Measurements from ENCODE around the gene TMEM131. TPM values are rescaled to one million over a fixed set of nuclear protein-coding genes. Genes with fewer than 3 reads are reported as not detected.

The TMEM131 gene
- total RNA-seq, 2 donors from 2014 or later = 20.7 to 21.8 TPM

DNA sequence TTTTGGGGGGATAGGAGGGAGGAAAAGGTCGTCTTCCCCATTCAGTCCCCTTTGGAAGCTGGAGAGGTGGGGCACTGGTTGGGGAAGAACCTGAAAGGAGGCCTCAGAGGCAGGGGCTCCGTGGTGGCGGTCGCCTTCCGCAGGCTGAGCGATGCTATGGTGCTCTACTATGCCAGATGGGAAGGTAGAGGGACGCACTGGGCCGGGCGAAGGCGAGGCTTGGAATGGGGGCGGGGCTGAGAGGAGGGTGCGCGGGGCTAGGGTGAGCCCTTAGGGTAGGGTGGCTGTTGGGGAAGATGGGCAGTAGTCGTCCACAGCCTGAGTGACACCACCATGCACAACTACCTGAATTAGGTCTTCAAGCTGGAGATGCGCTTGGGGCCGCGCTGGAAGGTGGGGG lies 271.2 kb downstream of the TMEM131 start:
- Histone ChIP-seq H3K4me1 (peaks cover 0 to 21% of the 10 kb centered on the region in 2 donors), H3K4me3 (no peak overlapping the region), H3K27ac (no peak overlapping the region), H3K9me3 (peaks cover 0 to 1% of the 10 kb centered on the region in 2 donors), H3K36me3 (no peaks in the 10 kb centered on the region), H3K27me3 (no peaks in the 10 kb centered on the region)
- no peak for DNase-seq (ENCODE audit: low spot score)
- TF ChIP-seq, protein P1, sequence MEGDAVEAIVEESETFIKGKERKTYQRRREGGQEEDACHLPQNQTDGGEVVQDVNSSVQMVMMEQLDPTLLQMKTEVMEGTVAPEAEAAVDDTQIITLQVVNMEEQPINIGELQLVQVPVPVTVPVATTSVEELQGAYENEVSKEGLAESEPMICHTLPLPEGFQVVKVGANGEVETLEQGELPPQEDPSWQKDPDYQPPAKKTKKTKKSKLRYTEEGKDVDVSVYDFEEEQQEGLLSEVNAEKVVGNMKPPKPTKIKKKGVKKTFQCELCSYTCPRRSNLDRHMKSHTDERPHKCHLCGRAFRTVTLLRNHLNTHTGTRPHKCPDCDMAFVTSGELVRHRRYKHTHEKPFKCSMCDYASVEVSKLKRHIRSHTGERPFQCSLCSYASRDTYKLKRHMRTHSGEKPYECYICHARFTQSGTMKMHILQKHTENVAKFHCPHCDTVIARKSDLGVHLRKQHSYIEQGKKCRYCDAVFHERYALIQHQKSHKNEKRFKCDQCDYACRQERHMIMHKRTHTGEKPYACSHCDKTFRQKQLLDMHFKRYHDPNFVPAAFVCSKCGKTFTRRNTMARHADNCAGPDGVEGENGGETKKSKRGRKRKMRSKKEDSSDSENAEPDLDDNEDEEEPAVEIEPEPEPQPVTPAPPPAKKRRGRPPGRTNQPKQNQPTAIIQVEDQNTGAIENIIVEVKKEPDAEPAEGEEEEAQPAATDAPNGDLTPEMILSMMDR (IDR thresholded peaks at IDR 0.05) = no peak

DNA sequence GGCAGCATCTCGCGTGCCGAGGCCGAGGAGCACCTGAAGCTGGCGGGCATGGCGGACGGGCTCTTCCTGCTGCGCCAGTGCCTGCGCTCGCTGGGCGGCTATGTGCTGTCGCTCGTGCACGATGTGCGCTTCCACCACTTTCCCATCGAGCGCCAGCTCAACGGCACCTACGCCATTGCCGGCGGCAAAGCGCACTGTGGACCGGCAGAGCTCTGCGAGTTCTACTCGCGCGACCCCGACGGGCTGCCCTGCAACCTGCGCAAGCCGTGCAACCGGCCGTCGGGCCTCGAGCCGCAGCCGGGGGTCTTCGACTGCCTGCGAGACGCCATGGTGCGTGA lies 271.7 kb downstream of the TMEM131 start:
- no peak overlapping the region for H3K27ac ChIP-seq
- DNase-seq (ENCODE audit: low spot score) = no peak
- no peak overlapping the region for H3K4me3 ChIP-seq
- no peaks in the 10 kb centered on the region for H3K27me3 ChIP-seq
- no peaks in the 10 kb centered on the region for H3K36me3 ChIP-seq
- TF ChIP-seq, protein P1 (IDR thresholded peaks at IDR 0.05) = no peak
- H3K4me1 ChIP-seq = peaks cover 0 to 21% of the 10 kb centered on the region in 2 donors
- no peaks in the 10 kb centered on the region for H3K9me3 ChIP-seq

DNA sequence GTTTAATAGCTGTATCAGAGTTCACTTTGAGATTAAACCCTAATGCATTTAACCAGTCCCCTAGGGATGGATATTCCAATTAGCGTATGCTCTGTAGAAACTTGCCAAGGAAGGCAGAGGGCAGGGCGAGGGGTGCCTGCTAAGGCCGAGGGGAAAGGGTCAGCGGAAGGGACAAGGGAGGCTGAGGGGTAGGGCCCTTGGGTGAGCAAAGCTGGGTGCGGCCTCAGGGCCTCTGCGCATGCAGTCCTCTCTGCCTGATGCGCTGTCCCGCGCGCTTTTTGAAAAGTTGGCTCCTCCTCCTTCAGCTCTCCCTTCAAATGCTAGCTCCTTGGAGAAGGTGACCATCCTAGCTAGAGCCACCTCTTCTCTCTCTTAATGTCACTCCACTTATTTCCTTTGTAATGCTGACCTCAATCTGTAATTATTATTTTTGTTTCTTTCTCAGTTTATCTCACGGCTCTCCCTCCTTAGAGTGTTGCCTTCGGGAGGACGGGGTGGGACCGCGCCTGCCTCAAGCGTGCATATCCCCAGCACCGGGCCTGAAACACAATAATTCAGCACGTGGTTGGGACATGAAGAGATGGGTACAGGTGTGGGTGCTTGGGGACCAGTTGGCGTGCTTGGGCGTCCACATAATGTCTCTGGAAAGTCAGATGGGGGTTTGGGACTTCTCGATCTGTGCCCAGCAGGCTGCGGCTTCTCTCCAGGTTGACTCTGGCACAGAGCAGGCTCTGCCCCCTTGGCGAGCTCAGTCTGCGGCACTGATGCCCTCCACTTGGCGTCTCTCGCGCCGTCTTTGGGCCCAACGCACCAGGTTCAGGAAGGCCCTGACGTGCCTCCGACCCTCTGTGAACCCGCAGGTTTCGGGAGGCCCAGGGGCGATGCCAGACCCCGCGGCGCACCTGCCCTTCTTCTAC lies 272.3 kb downstream of the TMEM131 start:
- H3K27ac ChIP-seq = no peak overlapping the region
- no peaks in the 10 kb centered on the region for H3K27me3 ChIP-seq
- TF ChIP-seq, protein P1 (IDR thresholded peaks at IDR 0.05) = no peak
- H3K4me1 ChIP-seq = peaks cover 0 to 20% of the 10 kb centered on the region in 2 donors
- H3K36me3 ChIP-seq = no peaks in the 10 kb centered on the region
- no peak overlapping the region for H3K4me3 ChIP-seq
- no peak for DNase-seq (ENCODE audit: low spot score)
- no peaks in the 10 kb centered on the region for H3K9me3 ChIP-seq

DNA sequence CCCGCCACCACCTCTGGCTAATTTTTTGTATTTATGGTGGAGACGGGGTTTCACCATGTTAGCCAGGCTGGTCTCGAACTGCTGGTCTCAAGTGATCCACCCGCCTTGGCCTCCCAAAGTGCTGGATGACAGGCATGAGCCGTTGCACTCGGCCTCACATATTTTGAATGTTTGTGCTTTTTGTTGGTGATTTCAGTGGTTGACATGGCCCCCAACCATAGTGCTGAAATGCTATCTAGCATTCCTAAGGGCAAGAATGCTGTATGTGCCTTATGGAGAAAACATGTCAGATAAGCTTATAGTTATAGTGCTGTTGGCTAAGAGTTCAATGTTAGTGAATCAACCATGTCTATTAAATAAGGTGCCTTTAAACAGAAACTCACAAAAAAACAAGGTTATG lies 273.5 kb downstream of the TMEM131 start:
- no peak for DNase-seq (ENCODE audit: low spot score)
- no peak overlapping the region for H3K27ac ChIP-seq
- TF ChIP-seq, protein P1 (IDR thresholded peaks at IDR 0.05) = no peak
- H3K27me3 ChIP-seq = no peaks in the 10 kb centered on the region
- no peak overlapping the region for H3K4me3 ChIP-seq
- H3K9me3 ChIP-seq = no peaks in the 10 kb centered on the region
- peaks cover 0 to 9% of the 10 kb centered on the region in 2 donors for H3K4me1 ChIP-seq
- no peaks in the 10 kb centered on the region for H3K36me3 ChIP-seq

DNA sequence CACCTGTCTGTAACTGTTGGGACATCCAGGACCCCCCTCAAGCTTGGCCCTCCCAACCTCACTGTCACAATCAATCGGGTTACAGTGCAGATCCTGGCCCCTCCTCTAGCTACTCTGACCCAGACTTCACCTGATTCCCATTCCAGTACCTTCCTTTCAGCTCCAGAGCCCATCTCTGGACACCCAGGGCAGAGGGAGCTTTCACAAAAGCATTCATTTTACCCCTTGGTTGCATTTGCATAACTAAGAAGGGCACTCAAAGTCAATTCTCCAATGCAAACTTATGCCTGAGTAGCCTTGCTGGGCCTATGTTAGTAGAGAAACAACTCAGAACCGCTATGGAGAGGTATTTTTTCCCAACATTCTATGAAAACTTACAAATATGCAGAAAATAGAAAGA lies 275.0 kb downstream of the TMEM131 start:
- H3K4me1 ChIP-seq = peaks cover 0 to 2% of the 10 kb centered on the region in 2 donors
- no peak overlapping the region for H3K27ac ChIP-seq
- no peaks in the 10 kb centered on the region for H3K9me3 ChIP-seq
- no peaks in the 10 kb centered on the region for H3K36me3 ChIP-seq
- no peaks in the 10 kb centered on the region for H3K27me3 ChIP-seq
- TF ChIP-seq, protein P1 (IDR thresholded peaks at IDR 0.05) = no peak
- no peak overlapping the region for H3K4me3 ChIP-seq
- no peak for DNase-seq (ENCODE audit: low spot score)
